ENCODE data around the gene TRIM58. TPM values are rescaled to one million over a fixed set of nuclear protein-coding genes. Genes with fewer than 3 reads are reported as not detected.

The TRIM58 gene
- total and polyA plus RNA-seq, 9 donors, result 0.13 to 3.2 (median 0.35) TPM

DNA sequence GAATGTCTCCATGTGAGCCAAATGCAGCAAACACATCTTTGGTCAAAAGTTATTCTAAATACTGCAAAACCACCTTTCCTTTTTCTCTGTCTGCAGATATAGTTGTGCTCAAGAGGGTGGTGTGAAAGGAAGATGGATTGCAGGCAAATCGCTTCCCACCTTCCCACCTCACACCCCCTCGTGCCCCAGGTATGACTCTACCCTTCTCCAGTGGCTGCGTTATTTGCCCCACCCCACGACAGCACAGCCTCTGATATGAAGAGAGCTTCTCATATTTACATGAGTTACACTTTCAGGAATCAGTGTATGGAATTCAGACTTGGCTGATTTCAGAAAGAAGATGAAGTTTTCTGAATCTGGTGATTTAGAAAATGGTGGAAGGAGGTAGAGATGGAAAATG lies 5.8 kb downstream of the TRIM58 start:
- Histone ChIP-seq H3K27me3 (no peaks in the 10 kb centered on the region), H3K9me3 (peaks cover 0 to 3% of the 10 kb centered on the region in 2 donors), H3K27ac (no peak overlapping the region), H3K4me1 (ENCODE audit: insufficient read depth) (no peaks in the 10 kb centered on the region), H3K36me3 (no peaks in the 10 kb centered on the region), H3K4me3 (no peak overlapping the region)
- TF ChIP-seq, protein P1, sequence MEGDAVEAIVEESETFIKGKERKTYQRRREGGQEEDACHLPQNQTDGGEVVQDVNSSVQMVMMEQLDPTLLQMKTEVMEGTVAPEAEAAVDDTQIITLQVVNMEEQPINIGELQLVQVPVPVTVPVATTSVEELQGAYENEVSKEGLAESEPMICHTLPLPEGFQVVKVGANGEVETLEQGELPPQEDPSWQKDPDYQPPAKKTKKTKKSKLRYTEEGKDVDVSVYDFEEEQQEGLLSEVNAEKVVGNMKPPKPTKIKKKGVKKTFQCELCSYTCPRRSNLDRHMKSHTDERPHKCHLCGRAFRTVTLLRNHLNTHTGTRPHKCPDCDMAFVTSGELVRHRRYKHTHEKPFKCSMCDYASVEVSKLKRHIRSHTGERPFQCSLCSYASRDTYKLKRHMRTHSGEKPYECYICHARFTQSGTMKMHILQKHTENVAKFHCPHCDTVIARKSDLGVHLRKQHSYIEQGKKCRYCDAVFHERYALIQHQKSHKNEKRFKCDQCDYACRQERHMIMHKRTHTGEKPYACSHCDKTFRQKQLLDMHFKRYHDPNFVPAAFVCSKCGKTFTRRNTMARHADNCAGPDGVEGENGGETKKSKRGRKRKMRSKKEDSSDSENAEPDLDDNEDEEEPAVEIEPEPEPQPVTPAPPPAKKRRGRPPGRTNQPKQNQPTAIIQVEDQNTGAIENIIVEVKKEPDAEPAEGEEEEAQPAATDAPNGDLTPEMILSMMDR (IDR thresholded peaks at IDR 0.05), result no peak
- TF ChIP-seq POLR2A (IDR thresholded peaks at IDR 0.05), result no peak
- WGBS, 3 donors, result 68 to 85% (median 79%) methylated on average over 4 of the region's 4 CpGs
- no peak for DNase-seq
- intact Hi-C loops (cut with DNase I), result no loop called here

DNA sequence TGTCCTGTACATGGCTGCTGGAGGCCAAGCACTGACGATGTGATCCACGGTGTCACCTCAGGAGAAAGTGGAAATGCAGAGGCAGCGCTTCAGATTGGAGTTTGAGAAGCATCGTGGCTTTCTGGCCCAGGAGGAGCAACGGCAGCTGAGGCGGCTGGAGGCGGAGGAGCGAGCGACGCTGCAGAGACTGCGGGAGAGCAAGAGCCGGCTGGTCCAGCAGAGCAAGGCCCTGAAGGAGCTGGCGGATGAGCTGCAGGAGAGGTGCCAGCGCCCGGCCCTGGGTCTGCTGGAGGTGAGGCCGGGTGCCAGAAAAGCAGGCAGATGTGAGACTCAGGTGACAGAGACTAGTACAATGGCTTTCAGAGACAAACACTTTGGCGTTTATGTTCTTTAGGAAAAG lies 7.7 kb downstream of the TRIM58 start:
- Histone ChIP-seq H3K36me3 (no peaks in the 10 kb centered on the region), H3K4me1 (ENCODE audit: insufficient read depth) (no peaks in the 10 kb centered on the region), H3K27me3 (no peaks in the 10 kb centered on the region), H3K4me3 (no peak overlapping the region), H3K27ac (no peak overlapping the region), H3K9me3 (no peaks in the 10 kb centered on the region)
- DNase-seq, result no peak
- intact Hi-C loops (cut with DNase I), result no loop called here
- WGBS, 3 donors, result 86 to 88% (median 87%) methylated on average over 17 of the region's 17 CpGs
- TF ChIP-seq POLR2A (IDR thresholded peaks at IDR 0.05) (no peak), EP300 (IDR thresholded peaks at IDR 0.05) (no peak)
- TF ChIP-seq, protein P1 (IDR thresholded peaks at IDR 0.05), result no peak

DNA sequence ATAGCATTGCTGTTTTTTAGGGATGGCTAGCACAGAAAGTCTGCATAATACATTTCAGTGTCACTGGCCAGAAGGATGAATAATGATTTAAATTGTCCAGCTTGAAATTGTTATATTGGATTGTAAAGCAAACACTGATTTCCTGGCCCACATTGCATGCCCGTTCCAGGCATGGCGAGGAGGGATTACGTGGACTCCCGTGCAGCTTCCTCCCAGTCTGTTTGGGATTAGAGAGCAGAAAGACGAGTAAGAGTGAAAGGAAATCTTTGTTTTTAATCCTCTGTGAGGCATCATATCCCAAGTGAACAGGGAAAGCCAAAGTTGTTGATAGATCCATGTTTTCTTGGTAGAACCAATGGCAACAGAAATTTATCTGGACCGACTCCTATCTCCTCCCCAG lies 8.4 kb downstream of the TRIM58 start:
- WGBS, 3 donors, result 75 to 90% (median 83%) methylated on average over 6 of the region's 6 CpGs
- no peak overlapping the region for H3K4me3 ChIP-seq
- H3K9me3 ChIP-seq, result no peaks in the 10 kb centered on the region
- no peaks in the 10 kb centered on the region for H3K4me1 ChIP-seq (ENCODE audit: insufficient read depth)
- intact Hi-C loops (cut with DNase I), result no loop called here
- DNase-seq, result no peak
- no peak overlapping the region for H3K27ac ChIP-seq
- TF ChIP-seq EP300 (IDR thresholded peaks at IDR 0.05), result no peak
- TF ChIP-seq, protein P1 (IDR thresholded peaks at IDR 0.05), result no peak
- no peak for TF ChIP-seq POLR2A (IDR thresholded peaks at IDR 0.05)
- no peaks in the 10 kb centered on the region for H3K36me3 ChIP-seq
- no peaks in the 10 kb centered on the region for H3K27me3 ChIP-seq

DNA sequence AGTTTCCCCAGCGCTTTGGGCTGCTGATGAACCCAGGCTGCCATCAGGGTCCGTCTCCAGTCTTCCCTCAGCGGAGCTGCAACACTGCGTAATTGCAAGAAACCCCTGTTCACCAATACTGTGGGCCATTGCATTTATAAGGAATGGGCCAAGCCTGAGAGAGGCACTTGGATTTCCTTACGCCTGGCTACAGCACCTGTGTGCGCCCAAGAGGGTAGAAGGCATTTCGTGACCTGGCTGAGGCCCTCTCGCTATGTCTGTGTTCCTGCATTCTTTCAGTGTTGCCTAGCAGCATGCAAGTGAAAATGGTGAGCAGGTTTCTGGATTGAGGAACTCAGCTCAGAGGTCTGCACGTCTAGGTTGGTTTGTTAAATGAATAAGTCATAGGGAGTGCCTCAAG lies 26.4 kb downstream of the TRIM58 start:
- H3K27ac ChIP-seq, result no peak overlapping the region
- TF ChIP-seq, protein P1 (IDR thresholded peaks at IDR 0.05), result no peak
- TF ChIP-seq POLR2A (IDR thresholded peaks at IDR 0.05) (no peak), EP300 (IDR thresholded peaks at IDR 0.05) (no peak)
- WGBS, 3 donors, result 82 to 87% (median 84%) methylated on average over 9 of the region's 9 CpGs
- H3K9me3 ChIP-seq, result no peaks in the 10 kb centered on the region
- no peak overlapping the region for H3K4me3 ChIP-seq
- no peak for DNase-seq
- no peaks in the 10 kb centered on the region for H3K4me1 ChIP-seq (ENCODE audit: insufficient read depth)
- no peaks in the 10 kb centered on the region for H3K36me3 ChIP-seq
- intact Hi-C loops (cut with DNase I), result no loop called here
- no peaks in the 10 kb centered on the region for H3K27me3 ChIP-seq
